ENCODE results near the gene MICAL3. TPM values are rescaled to one million over a fixed set of nuclear protein-coding genes. Genes with fewer than 3 reads are reported as not detected.

MICAL3 gene
- total and polyA plus RNA-seq, 9 donors: 17.5 to 106 (median 81.3) TPM

DNA sequence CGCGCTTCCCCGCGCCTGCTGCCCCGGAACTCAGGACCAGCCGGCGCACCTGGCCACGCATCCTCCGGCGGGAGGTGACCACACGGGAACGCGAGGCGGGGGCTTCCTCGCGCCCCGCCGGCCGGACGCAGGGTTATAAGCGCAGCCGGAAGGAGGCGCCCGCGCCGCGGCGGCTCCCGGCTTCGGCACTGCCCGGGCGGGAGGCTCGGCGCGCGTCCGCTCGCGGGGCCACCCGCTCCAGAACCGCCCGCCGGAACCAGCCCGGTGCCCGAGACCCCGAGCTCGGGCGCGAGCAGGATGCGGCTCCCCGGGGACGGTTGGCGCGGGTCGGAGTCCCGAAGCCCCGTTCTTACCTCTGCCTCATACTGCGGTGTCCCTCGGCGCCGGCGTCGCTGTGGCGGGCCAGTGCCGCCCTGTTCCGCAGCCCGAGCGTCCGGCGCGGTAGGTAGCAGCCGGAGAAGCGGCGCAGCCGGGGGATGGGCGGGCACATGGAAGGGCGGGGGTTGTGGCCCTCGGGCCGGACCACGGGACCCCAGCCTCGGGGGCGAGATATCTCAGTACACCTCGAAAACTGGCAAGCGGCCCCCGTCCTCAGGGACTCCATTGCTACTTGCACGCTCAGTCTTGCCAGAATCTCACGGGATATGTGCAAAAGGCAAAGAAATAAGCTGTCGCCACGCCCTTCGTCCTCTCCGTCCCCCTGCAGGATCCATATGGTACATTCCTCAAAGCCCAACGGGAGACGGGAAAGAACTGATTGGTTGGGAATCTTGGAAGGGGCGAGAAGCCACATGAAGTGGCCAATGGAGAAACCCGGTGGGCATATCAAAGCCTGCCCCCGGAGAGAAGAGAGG lies 23.1 kb downstream of the MICAL3 start:
- intact Hi-C loops (cut with DNase I): loop anchor here in 3 of 4 donors (1.0 to 10.0 kb wide), 3 partner anchors 45 to 86 kb away; no protein-coding TSS in a partner anchor
- no peaks in the 10 kb centered on the region for H3K9me3 ChIP-seq
- H3K4me1 ChIP-seq (ENCODE audit: insufficient read depth): peaks cover 5% of the 10 kb centered on the region
- peak overlapping the region; percentile 77 to 98 for H3K27ac ChIP-seq
- 0% methylated on average over 80 to 96 of the region's 96 CpGs for WGBS, 3 donors
- H3K36me3 ChIP-seq: no peaks in the 10 kb centered on the region
- no peaks in the 10 kb centered on the region for H3K27me3 ChIP-seq
- TF ChIP-seq, protein P1, sequence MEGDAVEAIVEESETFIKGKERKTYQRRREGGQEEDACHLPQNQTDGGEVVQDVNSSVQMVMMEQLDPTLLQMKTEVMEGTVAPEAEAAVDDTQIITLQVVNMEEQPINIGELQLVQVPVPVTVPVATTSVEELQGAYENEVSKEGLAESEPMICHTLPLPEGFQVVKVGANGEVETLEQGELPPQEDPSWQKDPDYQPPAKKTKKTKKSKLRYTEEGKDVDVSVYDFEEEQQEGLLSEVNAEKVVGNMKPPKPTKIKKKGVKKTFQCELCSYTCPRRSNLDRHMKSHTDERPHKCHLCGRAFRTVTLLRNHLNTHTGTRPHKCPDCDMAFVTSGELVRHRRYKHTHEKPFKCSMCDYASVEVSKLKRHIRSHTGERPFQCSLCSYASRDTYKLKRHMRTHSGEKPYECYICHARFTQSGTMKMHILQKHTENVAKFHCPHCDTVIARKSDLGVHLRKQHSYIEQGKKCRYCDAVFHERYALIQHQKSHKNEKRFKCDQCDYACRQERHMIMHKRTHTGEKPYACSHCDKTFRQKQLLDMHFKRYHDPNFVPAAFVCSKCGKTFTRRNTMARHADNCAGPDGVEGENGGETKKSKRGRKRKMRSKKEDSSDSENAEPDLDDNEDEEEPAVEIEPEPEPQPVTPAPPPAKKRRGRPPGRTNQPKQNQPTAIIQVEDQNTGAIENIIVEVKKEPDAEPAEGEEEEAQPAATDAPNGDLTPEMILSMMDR (IDR thresholded peaks at IDR 0.05): peak in 2 of 3 donors; percentile 52 to 64
- TF ChIP-seq EP300 (IDR thresholded peaks at IDR 0.05) (no peak), POLR2A (IDR thresholded peaks at IDR 0.05) (peak; percentile 73)
- H3K4me3 ChIP-seq: peak overlapping the region; percentile 68
- DNase-seq: peak; percentile 90 to 93 (median 92)

DNA sequence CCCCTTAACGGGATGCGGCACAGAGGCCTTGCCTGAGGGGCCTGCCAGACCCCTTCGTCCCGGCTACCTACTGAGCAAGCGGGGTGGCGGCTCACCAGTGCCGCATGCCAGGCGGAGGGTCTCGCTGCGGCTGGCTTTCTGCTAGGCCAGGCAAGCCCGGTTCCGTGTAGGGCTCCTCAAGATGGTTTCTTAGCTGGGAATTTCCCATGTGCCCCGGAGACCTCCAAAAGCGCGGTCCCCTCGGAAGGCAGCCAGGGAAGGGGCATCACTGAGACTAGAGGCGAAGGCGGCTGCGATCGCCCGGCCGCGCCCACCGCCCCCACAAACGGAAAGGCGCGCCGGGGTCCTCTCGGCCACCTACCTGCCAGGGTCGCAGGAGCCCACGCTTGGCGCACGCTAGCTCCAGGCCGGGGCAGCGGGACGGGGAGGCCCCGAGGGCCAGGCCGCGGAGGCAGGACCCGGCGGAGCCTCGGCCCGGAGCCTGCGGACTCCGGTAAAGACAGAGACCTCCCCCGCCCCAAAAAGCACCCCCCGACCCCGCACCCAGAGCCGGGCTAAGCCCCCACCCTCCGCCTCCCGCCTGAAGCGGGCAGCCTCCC lies 23.8 kb downstream of the MICAL3 start:
- DNase-seq: peak; percentile 27 to 61 (median 47)
- 1% methylated on average over 43 to 52 of the region's 52 CpGs for WGBS, 3 donors
- Histone ChIP-seq H3K36me3 (no peaks in the 10 kb centered on the region), H3K9me3 (no peaks in the 10 kb centered on the region), H3K27ac (peak overlapping the region; percentile 77 to 98), H3K4me3 (peak overlapping the region; percentile 68), H3K27me3 (no peaks in the 10 kb centered on the region), H3K4me1 (ENCODE audit: insufficient read depth) (peaks cover 5% of the 10 kb centered on the region)
- TF ChIP-seq, protein P1 (IDR thresholded peaks at IDR 0.05): no peak
- TF ChIP-seq POLR2A (IDR thresholded peaks at IDR 0.05): no peak
- TF ChIP-seq EP300 (IDR thresholded peaks at IDR 0.05): no peak
- intact Hi-C loops (cut with DNase I): loop anchor here in 3 of 4 donors (1.0 to 10.0 kb wide), 3 partner anchors 46 to 86 kb away; no protein-coding TSS in a partner anchor

DNA sequence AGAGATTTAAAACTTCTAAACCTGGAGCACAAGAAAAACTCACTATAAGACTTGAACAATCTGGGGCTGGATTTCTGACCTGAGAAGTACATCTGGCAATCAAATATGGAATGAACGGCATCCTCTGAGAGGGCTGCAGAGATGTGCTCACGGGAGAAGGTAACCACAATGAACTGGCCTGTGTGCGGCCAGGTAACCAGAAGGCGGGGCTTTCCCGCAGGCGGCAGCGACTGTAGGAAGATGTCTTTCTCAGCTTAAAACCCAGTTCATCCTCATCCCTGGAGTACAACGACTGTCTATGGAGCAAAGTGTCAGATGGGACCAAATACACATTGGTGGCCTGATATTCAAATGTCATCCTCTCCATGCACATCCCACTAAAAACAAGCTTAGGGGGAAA lies 24.5 kb downstream of the MICAL3 start:
- TF ChIP-seq EP300 (IDR thresholded peaks at IDR 0.05): no peak
- TF ChIP-seq POLR2A (IDR thresholded peaks at IDR 0.05): no peak
- TF ChIP-seq, protein P1 (IDR thresholded peaks at IDR 0.05): no peak
- Histone ChIP-seq H3K9me3 (no peaks in the 10 kb centered on the region), H3K27me3 (no peaks in the 10 kb centered on the region), H3K4me1 (ENCODE audit: insufficient read depth) (peaks cover 4% of the 10 kb centered on the region), H3K27ac (no peak overlapping the region), H3K36me3 (no peaks in the 10 kb centered on the region), H3K4me3 (peak overlapping the region; percentile 68)
- intact Hi-C loops (cut with DNase I): loop anchor here in 3 of 4 donors (2.0 to 10.0 kb wide), 4 partner anchors 75 to 85 kb away; partner anchors contain the start of gene PEX26 (in 1 of the 3)
- DNase-seq: no peak
- WGBS, 3 donors: 53 to 64% (median 63%) methylated on average over 8 of the region's 8 CpGs

DNA sequence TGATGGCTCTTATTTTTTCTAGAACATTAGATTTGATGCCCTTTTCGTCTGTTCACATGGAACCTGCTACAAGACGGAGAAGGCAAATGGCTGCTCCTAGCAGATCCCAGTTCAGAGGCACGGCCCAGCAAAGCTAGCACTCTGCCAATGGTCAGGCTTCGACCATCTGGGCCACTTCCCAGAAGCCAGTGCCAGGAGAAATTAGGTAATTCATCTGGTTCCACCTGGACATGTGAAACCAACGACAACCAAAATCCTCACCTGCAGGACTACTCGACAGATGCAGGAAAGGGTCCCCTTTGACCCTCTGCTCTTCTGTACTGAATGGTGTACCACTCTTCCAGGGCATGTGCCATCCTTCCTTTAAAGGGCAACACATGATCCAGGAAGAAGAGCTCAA lies 25.4 kb downstream of the MICAL3 start:
- Histone ChIP-seq H3K27me3 (no peaks in the 10 kb centered on the region), H3K36me3 (no peaks in the 10 kb centered on the region), H3K9me3 (no peaks in the 10 kb centered on the region), H3K4me1 (ENCODE audit: insufficient read depth) (peaks cover 7% of the 10 kb centered on the region), H3K4me3 (no peak overlapping the region), H3K27ac (no peak overlapping the region)
- DNase-seq: no peak
- TF ChIP-seq, protein P1 (IDR thresholded peaks at IDR 0.05): no peak
- TF ChIP-seq EP300 (IDR thresholded peaks at IDR 0.05) (no peak), POLR2A (IDR thresholded peaks at IDR 0.05) (no peak)
- WGBS, 3 donors: 87 to 89% (median 88%) methylated on average over 6 of the region's 6 CpGs
- intact Hi-C loops (cut with DNase I): loop anchor here in 2 of 4 donors (5.0 to 10.0 kb wide), 2 partner anchors 76 to 77 kb away; partner anchors contain the start of gene PEX26 (in 1 of the 2)
